ENCODE results near the gene NKAIN2. TPM values are rescaled to one million over a fixed set of nuclear protein-coding genes. Genes with fewer than 3 reads are reported as not detected.

Gene NKAIN2
- total RNA-seq, 2 donors from 2014 or later = not detected

- Mint-ChIP-seq H3K9me3 (no peaks in the 10 kb centered on the region), H3K36me3 (no peaks in the 10 kb centered on the region), H3K27ac (no peak overlapping the region), H3K4me1 (ENCODE audit: low read depth in 2 of 2) (no peaks in the 10 kb centered on the region), H3K27me3 (no peaks in the 10 kb centered on the region), H3K4me3 (no peak overlapping the region)
- ATAC-seq = no peak
- DNase-seq (ENCODE audit: low spot score) = no peak
Measured at GRCh38 chr6:124797224-124797623, 993.6 kb downstream of the NKAIN2 start.

GRCh38 chr6:124798942-124799496 lies 995.4 kb downstream of the NKAIN2 start:
- H3K4me1 Mint-ChIP-seq (ENCODE audit: low read depth in 2 of 2) = no peaks in the 10 kb centered on the region
- no peaks in the 10 kb centered on the region for H3K9me3 Mint-ChIP-seq
- no peak overlapping the region for H3K27ac Mint-ChIP-seq

GRCh38 chr6:124799638-124800037 lies 996.0 kb downstream of the NKAIN2 start:
- H3K27ac Mint-ChIP-seq = no peak overlapping the region
- no peaks in the 10 kb centered on the region for H3K9me3 Mint-ChIP-seq
- ATAC-seq = no peak
- H3K4me3 Mint-ChIP-seq = no peak overlapping the region
- no peaks in the 10 kb centered on the region for H3K27me3 Mint-ChIP-seq
- no peak for DNase-seq (ENCODE audit: low spot score)
- no peaks in the 10 kb centered on the region for H3K4me1 Mint-ChIP-seq (ENCODE audit: low read depth in 2 of 2)
- no peaks in the 10 kb centered on the region for H3K36me3 Mint-ChIP-seq

More at GRCh38 chr6:124798942-124799496, 995.4 kb downstream of the NKAIN2 start:
- DNase-seq (ENCODE audit: low spot score) = no peak
- ATAC-seq = no peak
- no peaks in the 10 kb centered on the region for H3K36me3 Mint-ChIP-seq
- H3K27me3 Mint-ChIP-seq = no peaks in the 10 kb centered on the region
- no peak overlapping the region for H3K4me3 Mint-ChIP-seq

GRCh38 chr6:124800222-124800621 lies 996.6 kb downstream of the NKAIN2 start:
- DNase-seq (ENCODE audit: low spot score) (no peak), ATAC-seq (no peak)
- H3K4me3 Mint-ChIP-seq = no peak overlapping the region
- H3K9me3 Mint-ChIP-seq = no peaks in the 10 kb centered on the region
- no peak overlapping the region for H3K27ac Mint-ChIP-seq
- no peaks in the 10 kb centered on the region for H3K27me3 Mint-ChIP-seq
- no peaks in the 10 kb centered on the region for H3K36me3 Mint-ChIP-seq
- H3K4me1 Mint-ChIP-seq (ENCODE audit: low read depth in 2 of 2) = no peaks in the 10 kb centered on the region

- H3K9me3 Mint-ChIP-seq = no peaks in the 10 kb centered on the region
- no peak for ATAC-seq
- no peak overlapping the region for H3K4me3 Mint-ChIP-seq
- H3K4me1 Mint-ChIP-seq (ENCODE audit: low read depth in 2 of 2) = no peaks in the 10 kb centered on the region
- no peaks in the 10 kb centered on the region for H3K27me3 Mint-ChIP-seq
- DNase-seq (ENCODE audit: low spot score) = no peak
- no peak overlapping the region for H3K27ac Mint-ChIP-seq
- no peaks in the 10 kb centered on the region for H3K36me3 Mint-ChIP-seq
Measured at GRCh38 chr6:124812067-124812466, 1008.4 kb downstream of the NKAIN2 start.

GRCh38 chr6:124819346-124819745 lies 1015.7 kb downstream of the NKAIN2 start:
- Mint-ChIP-seq H3K27me3 (no peaks in the 10 kb centered on the region), H3K9me3 (peaks cover 4% of the 10 kb centered on the region), H3K36me3 (no peaks in the 10 kb centered on the region), H3K27ac (no peak overlapping the region), H3K4me3 (no peak overlapping the region), H3K4me1 (ENCODE audit: low read depth in 2 of 2) (no peaks in the 10 kb centered on the region)
- ATAC-seq (no peak), DNase-seq (ENCODE audit: low spot score) (no peak)

GRCh38 chr6:124822204-124822613 lies 1018.5 kb downstream of the NKAIN2 start:
- no peaks in the 10 kb centered on the region for H3K27me3 Mint-ChIP-seq
- H3K4me1 Mint-ChIP-seq (ENCODE audit: low read depth in 2 of 2) = no peaks in the 10 kb centered on the region
- ATAC-seq = no peak

GRCh38 chr6:124822721-124823120 lies 1019.1 kb downstream of the NKAIN2 start:
- Mint-ChIP-seq H3K27ac (no peak overlapping the region), H3K27me3 (no peaks in the 10 kb centered on the region), H3K9me3 (no peaks in the 10 kb centered on the region), H3K4me3 (no peak overlapping the region), H3K36me3 (no peaks in the 10 kb centered on the region), H3K4me1 (ENCODE audit: low read depth in 2 of 2) (no peaks in the 10 kb centered on the region)
- DNase-seq (ENCODE audit: low spot score) = no peak
- no peak for ATAC-seq

More at GRCh38 chr6:124822204-124822613, 1018.5 kb downstream of the NKAIN2 start:
- DNase-seq (ENCODE audit: low spot score) = no peak
- Mint-ChIP-seq H3K9me3 (peaks cover 3% of the 10 kb centered on the region), H3K27ac (no peak overlapping the region), H3K4me3 (no peak overlapping the region), H3K36me3 (no peaks in the 10 kb centered on the region)

- H3K27me3 Mint-ChIP-seq = no peaks in the 10 kb centered on the region
- H3K9me3 Mint-ChIP-seq = no peaks in the 10 kb centered on the region
- no peak for ATAC-seq
- H3K4me1 Mint-ChIP-seq (ENCODE audit: low read depth in 2 of 2) = no peaks in the 10 kb centered on the region
- H3K27ac Mint-ChIP-seq = no peak overlapping the region
- no peak overlapping the region for H3K4me3 Mint-ChIP-seq
- H3K36me3 Mint-ChIP-seq = no peaks in the 10 kb centered on the region
- DNase-seq (ENCODE audit: low spot score) = no peak
Measured at GRCh38 chr6:124823240-124824111, 1019.8 kb downstream of the NKAIN2 start.

GRCh38 chr6:124825564-124825963 lies 1021.9 kb downstream of the NKAIN2 start:
- Mint-ChIP-seq H3K4me1 (ENCODE audit: low read depth in 2 of 2) (no peaks in the 10 kb centered on the region), H3K27me3 (no peaks in the 10 kb centered on the region), H3K27ac (no peak overlapping the region), H3K4me3 (no peak overlapping the region), H3K9me3 (no peaks in the 10 kb centered on the region), H3K36me3 (no peaks in the 10 kb centered on the region)
- ATAC-seq = no peak
- no peak for DNase-seq (ENCODE audit: low spot score)

- H3K4me1 Mint-ChIP-seq (ENCODE audit: low read depth in 2 of 2) = no peaks in the 10 kb centered on the region
- ATAC-seq (no peak), DNase-seq (ENCODE audit: low spot score) (no peak)
- no peaks in the 10 kb centered on the region for H3K9me3 Mint-ChIP-seq
- H3K36me3 Mint-ChIP-seq = no peaks in the 10 kb centered on the region
- no peak overlapping the region for H3K27ac Mint-ChIP-seq
- no peak overlapping the region for H3K4me3 Mint-ChIP-seq
- H3K27me3 Mint-ChIP-seq = peaks cover 0 to 3% of the 10 kb centered on the region in 2 donors
Measured at GRCh38 chr6:124829822-124830221, 1026.2 kb downstream of the NKAIN2 start.

GRCh38 chr6:124830506-124830905 lies 1026.8 kb downstream of the NKAIN2 start:
- no peaks in the 10 kb centered on the region for H3K36me3 Mint-ChIP-seq
- H3K9me3 Mint-ChIP-seq = no peaks in the 10 kb centered on the region

GRCh38 chr6:124854338-124854922 lies 1050.8 kb downstream of the NKAIN2 start:
- Mint-ChIP-seq H3K9me3 (no peaks in the 10 kb centered on the region), H3K4me3 (no peak overlapping the region), H3K4me1 (ENCODE audit: low read depth in 2 of 2) (no peaks in the 10 kb centered on the region), H3K36me3 (no peaks in the 10 kb centered on the region), H3K27me3 (peaks cover 0 to 6% of the 10 kb centered on the region in 2 donors), H3K27ac (no peak overlapping the region)
- ATAC-seq = no peak
- DNase-seq (ENCODE audit: low spot score) = no peak

More at GRCh38 chr6:124830506-124830905, 1026.8 kb downstream of the NKAIN2 start:
- ATAC-seq (no peak), DNase-seq (ENCODE audit: low spot score) (no peak)
- Mint-ChIP-seq H3K27me3 (peaks cover 0 to 3% of the 10 kb centered on the region in 2 donors), H3K4me1 (ENCODE audit: low read depth in 2 of 2) (no peaks in the 10 kb centered on the region), H3K27ac (no peak overlapping the region), H3K4me3 (no peak overlapping the region)

- Mint-ChIP-seq H3K27ac (no peak overlapping the region), H3K36me3 (no peaks in the 10 kb centered on the region), H3K27me3 (peaks cover 0 to 3% of the 10 kb centered on the region in 2 donors)
Measured at GRCh38 chr6:124857746-124858145, 1054.1 kb downstream of the NKAIN2 start.

More at GRCh38 chr6:124857746-124858145, 1054.1 kb downstream of the NKAIN2 start:
- no peak for ATAC-seq
- Mint-ChIP-seq H3K9me3 (no peaks in the 10 kb centered on the region), H3K4me1 (ENCODE audit: low read depth in 2 of 2) (no peaks in the 10 kb centered on the region), H3K4me3 (no peak overlapping the region)
- DNase-seq (ENCODE audit: low spot score) = no peak
